Neutrophil (primary cell): ENCODE measurements around the gene LYPD6B.

Experiments used
- H3K27ac ChIP-seq: fragments of 200-600 bp; sonication (generic); 2 replicates; pipeline ENCODE4 v1.5.1; 2016; ENCODE audit warnings: mild to moderate bottlenecking, moderate library complexity
- H3K27me3 ChIP-seq: fragments of 200-600 bp; sonication (generic); 2 replicates; pipeline ENCODE4 v1.6.0; 2016; ENCODE audit warnings: mild to moderate bottlenecking
- H3K36me3 ChIP-seq: fragments of 200-600 bp; sonication (generic); 2 replicates; pipeline ENCODE4 v1.5.1; 2017
- H3K4me1 ChIP-seq, 2 experiments: fragments of 200-600 bp in 1 of 2; sonication (generic) in 1 of 2; 1 replicate in 1 of 2; 2 replicates in 1 of 2; pipeline versions ENCODE4 v1.5.1 to v1.6.1; 2013 to 2016; ENCODE audit warnings: low read depth in 1 of 2, low read length in 1 of 2, mild to moderate bottlenecking in 1 of 2, moderate library complexity in 1 of 2; ENCODE audit not compliant: control insufficient read depth in 1 of 2, insufficient read depth in 1 of 2
- H3K4me3 ChIP-seq, 2 experiments: fragments of 200-600 bp in 1 of 2; sonication (generic) in 1 of 2; 1 replicate in 1 of 2; 2 replicates in 1 of 2; pipeline ENCODE4 v1.5.1; 2013 to 2016; ENCODE audit warnings: low read depth in 1 of 2, low read length in 1 of 2, mild to moderate bottlenecking in 1 of 2, moderate library complexity in 1 of 2
- H3K9me3 ChIP-seq: fragments of 200-600 bp; sonication (generic); 2 replicates; pipeline ENCODE4 v1.5.1; 2016
- TF ChIP-seq, protein P1 (sequence below): fragments of 200-600 bp; sonication (generic); IDR thresholded peaks from 2 replicates; pipeline ENCODE4 v1.5.1; 2016; ENCODE audit warnings: antibody characterized with exemption

Gene LYPD6B

GRCh38 chr2:149119368-149119767 is 80.9 kb downstream of the LYPD6B start:
- H3K4me1 ChIP-seq: no peaks in the 10 kb centered on the region
- peaks cover 15% of the 10 kb centered on the region for H3K27me3 ChIP-seq
- no peak overlapping the region for H3K27ac ChIP-seq
- no peaks in the 10 kb centered on the region for H3K36me3 ChIP-seq
- no peaks in the 10 kb centered on the region for H3K9me3 ChIP-seq
- TF ChIP-seq, protein P1, sequence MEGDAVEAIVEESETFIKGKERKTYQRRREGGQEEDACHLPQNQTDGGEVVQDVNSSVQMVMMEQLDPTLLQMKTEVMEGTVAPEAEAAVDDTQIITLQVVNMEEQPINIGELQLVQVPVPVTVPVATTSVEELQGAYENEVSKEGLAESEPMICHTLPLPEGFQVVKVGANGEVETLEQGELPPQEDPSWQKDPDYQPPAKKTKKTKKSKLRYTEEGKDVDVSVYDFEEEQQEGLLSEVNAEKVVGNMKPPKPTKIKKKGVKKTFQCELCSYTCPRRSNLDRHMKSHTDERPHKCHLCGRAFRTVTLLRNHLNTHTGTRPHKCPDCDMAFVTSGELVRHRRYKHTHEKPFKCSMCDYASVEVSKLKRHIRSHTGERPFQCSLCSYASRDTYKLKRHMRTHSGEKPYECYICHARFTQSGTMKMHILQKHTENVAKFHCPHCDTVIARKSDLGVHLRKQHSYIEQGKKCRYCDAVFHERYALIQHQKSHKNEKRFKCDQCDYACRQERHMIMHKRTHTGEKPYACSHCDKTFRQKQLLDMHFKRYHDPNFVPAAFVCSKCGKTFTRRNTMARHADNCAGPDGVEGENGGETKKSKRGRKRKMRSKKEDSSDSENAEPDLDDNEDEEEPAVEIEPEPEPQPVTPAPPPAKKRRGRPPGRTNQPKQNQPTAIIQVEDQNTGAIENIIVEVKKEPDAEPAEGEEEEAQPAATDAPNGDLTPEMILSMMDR: no peak
- H3K4me3 ChIP-seq: no peak overlapping the region

DNA sequence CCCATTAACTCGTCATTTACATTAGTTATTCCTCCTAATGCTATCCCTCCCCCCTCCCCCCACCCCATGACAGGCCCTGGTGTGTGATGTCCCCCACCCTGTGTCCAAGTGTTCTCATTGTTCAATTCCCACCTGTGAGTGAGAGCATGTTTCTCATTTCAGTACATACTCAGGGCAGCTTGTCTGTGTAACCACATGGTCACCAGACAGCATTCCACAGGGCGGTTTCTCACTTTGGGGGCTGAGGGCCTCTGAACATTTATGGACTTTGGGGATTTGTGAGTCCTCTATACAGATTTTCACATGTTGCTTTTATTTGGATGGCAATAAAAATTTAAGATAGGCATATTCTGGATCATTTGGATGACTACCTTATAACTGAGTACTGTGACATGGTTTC is 84.0 kb downstream of the LYPD6B start:
- H3K27ac ChIP-seq: no peak overlapping the region
- no peaks in the 10 kb centered on the region for H3K36me3 ChIP-seq
- no peaks in the 10 kb centered on the region for H3K9me3 ChIP-seq
- H3K4me1 ChIP-seq: no peaks in the 10 kb centered on the region
- H3K4me3 ChIP-seq: no peak overlapping the region
- H3K27me3 ChIP-seq: peaks cover 35% of the 10 kb centered on the region
- TF ChIP-seq, protein P1: no peak

DNA sequence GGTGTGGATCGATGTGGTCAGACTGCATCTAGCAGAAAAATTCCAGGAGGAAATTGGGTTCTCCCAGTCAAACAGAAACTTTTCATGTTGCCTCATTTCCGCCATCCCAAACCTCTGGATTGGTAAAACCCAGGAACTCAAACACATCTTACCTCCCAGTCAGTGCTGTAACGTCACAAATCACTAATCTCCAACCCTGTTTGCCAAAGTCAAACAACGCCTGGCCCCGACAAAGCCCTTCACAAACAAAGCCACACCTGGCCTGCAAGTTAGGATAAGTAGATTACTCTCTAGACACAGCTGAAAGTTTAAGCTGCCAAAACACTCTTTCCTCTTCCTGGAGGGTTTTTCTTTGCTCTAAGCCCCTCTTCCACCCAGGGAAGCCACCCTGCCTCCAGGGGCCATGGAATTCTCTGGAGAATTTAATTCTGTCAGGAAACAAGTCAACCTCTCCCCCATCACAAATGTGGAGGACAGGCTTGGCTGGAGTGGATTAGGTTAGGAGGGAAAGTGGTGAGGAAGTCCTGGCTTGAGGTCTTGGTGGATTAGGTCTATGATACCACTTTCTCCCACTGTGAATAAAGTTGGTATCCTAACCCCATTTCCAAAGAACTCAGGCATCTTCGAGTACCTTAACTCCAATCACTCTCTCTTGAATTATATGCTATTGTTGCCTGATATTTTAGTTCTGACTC is 86.7 kb downstream of the LYPD6B start:
- H3K27me3 ChIP-seq: peaks cover 20% of the 10 kb centered on the region
- no peak overlapping the region for H3K4me3 ChIP-seq
- no peaks in the 10 kb centered on the region for H3K4me1 ChIP-seq
- no peaks in the 10 kb centered on the region for H3K9me3 ChIP-seq
- no peak overlapping the region for H3K27ac ChIP-seq
- TF ChIP-seq, protein P1: no peak
- no peaks in the 10 kb centered on the region for H3K36me3 ChIP-seq

DNA sequence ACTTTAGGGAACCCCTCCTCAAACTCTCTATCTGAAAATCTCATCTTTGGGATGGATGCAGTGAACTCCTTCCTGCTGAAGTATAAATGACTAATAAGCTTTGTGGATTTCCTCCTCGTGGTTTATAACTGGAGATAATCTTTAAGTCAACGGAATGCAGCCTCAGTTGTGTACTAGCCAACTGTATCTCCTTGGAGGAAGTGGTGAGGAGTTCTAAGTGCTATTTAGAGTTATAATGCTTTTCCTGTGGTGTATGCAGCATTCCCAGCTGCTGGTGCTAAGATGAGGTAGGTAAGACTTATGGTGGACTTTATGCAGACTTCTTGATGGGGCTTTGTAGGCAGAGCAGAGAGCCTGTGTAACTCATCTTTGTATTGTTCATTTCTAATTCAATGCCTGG is 90.9 kb downstream of the LYPD6B start:
- no peaks in the 10 kb centered on the region for H3K4me1 ChIP-seq
- peaks cover 20% of the 10 kb centered on the region for H3K27me3 ChIP-seq
- no peak overlapping the region for H3K4me3 ChIP-seq
- no peak overlapping the region for H3K27ac ChIP-seq
- TF ChIP-seq, protein P1: no peak
- no peaks in the 10 kb centered on the region for H3K36me3 ChIP-seq
- H3K9me3 ChIP-seq: no peaks in the 10 kb centered on the region

DNA sequence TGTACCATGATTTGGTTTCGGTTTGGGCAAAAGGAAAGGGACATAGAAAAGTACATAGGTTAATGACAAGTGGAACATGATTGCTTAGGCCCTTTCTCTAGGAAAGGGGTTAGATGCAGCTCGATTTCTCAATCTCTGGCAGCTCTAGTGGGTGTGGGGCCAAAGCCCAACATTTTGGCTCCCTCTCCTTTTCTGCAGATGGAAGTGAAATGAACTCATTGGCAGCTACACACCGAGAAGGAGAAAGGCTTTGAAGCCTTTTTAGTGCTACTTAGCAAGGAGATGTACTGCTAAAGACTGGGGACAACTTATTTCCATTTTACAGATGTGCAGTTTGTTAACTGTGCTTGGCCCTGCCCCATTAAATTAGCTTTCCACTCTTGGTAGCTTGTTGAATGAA is 93.8 kb downstream of the LYPD6B start:
- TF ChIP-seq, protein P1: no peak
- H3K9me3 ChIP-seq: no peaks in the 10 kb centered on the region
- no peaks in the 10 kb centered on the region for H3K36me3 ChIP-seq
- no peaks in the 10 kb centered on the region for H3K4me1 ChIP-seq
- H3K27me3 ChIP-seq: peaks cover 9% of the 10 kb centered on the region
- no peak overlapping the region for H3K27ac ChIP-seq
- no peak overlapping the region for H3K4me3 ChIP-seq

- TF ChIP-seq, protein P1: no peak
- H3K9me3 ChIP-seq: no peaks in the 10 kb centered on the region
- H3K4me3 ChIP-seq: no peak overlapping the region
- H3K36me3 ChIP-seq: no peaks in the 10 kb centered on the region
- H3K27ac ChIP-seq: no peak overlapping the region
- H3K4me1 ChIP-seq: no peaks in the 10 kb centered on the region
- H3K27me3 ChIP-seq: peaks cover 7% of the 10 kb centered on the region
Observed at GRCh38 chr2:149132901-149133300, 94.4 kb downstream of the LYPD6B start.
